NCI-H2171 (cell line): ENCODE results near the gene BEX1.
"Not testable (repeated sequence)": the region's sequence is repeated elsewhere in the genome, so short reads cannot be mapped to it uniquely, and the experiment has no call there.

ENCODE experiments used
- DNase-seq: peaks from one replicate; lab custom pipeline; 2025; lab: John Stamatoyannopoulos, UW

Gene BEX1

DNA sequence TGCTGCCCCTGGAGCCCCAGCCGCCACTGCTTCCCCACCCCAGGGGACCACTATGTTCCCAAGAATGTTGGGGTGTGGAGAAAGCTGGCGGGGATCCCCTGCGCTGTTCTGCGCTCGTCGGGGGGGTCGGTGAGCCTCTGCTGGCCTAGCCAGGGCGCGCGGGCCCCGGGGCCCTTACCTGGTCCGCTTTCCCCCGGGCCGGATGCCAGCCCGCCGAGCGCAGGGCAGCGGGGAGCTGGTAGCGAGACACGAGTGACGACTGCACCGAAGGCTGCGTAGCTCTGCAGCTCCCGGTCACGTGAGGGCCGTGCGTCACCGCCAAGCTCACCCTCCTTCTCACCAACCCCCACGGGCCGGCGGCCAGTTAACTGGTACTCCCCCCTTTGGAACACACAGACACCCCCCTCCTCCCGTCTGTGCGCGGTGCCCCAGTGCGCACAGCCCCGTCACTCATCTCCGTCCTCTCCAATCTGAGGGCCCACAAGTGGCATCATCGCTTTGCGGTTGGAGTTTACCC is at the start of gene BEX1:
TSS of gene BEX1 (minus strand) at position 254 of the 517 bp plus-strand sequence. CDS start 897 bp downstream, outside the sequence.
- DNase-seq = peak; percentile 84

DNA sequence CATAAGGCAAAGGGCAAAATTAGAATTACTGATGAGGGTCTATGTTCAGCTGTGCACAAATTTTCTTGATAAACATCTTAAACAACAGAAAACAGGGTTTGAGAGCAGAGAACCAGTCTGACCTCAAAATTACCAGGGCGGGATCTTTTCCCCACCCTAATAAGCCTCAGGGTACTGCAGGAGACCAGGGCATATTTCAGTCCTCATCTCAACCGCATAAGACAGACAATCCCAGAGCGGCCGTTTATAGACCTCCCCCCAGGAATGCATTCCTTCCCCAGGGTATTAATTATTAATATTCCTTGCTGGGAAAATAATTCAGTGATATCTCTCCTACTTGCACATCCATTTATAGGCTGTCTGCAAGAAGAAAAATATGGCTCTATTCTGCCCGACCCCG is 45.5 kb upstream of the BEX1 start:
- DNase-seq = not testable (repeated sequence)

DNA sequence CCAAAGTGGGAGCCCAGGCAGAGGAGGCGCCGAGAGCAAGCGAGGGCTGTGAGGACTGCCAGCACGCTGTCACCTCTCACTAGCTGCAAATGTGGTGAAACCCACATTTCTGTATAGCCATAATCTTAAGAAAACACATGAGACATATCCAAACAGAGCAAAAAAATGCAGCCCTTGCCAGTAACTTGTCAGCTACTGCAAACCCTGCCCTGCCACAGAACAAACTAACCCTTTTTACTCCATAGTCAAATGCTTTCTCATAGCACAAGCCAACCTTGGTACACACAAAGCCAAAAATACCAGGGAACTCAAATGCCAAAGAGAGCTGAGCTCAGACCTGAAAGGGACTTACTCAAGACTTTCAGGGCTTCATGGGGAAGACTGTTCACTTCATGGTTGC is 43.9 kb upstream of the BEX1 start:
- DNase-seq = no peak

DNA sequence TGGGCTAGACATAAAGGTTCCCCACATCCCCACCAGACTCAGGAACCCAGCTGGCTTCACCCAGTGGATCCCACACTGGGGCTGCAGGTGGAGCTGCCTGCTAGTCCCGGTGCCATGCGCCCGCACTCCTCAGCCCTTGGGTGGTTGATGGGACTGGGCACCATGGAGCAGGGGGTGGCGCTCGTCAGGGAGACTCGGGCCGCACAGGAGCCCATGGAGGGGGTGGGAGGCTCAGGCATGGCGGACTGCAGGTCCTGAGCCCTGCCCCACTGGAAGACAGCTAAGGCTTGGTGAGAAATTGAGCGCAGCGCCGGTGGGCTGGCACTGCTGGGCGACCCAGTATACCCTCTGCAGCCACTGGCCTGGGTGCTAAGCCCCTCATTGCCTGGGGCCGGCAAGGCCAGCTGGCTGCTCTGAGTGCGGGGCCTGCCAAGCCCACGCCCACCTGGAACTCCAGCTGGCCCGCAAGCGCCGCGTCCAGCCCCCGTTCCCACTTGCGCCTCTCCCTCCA is 43.3 kb upstream of the BEX1 start:
- DNase-seq = not testable (repeated sequence)

DNA sequence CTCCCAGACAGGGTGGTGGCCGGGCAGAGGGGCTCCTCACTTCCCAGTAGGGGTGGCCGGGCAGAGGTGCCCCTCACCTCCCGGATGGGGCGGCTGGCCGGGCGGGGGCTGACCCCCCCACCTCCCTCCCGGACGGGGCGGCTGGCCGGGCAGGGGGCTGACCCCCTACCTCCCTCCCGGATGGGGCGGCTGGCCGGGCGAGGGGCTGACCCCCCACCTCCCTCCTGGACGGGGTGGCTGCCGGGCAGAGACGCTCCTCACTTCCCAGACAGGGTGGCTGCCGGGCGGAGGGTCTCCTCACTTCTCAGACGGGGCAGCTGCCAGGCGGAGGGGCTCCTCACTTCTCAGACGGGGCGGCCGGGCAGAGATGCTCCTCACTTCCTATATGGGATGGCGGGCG is 40.4 kb upstream of the BEX1 start:
- DNase-seq = not testable (repeated sequence)

DNA sequence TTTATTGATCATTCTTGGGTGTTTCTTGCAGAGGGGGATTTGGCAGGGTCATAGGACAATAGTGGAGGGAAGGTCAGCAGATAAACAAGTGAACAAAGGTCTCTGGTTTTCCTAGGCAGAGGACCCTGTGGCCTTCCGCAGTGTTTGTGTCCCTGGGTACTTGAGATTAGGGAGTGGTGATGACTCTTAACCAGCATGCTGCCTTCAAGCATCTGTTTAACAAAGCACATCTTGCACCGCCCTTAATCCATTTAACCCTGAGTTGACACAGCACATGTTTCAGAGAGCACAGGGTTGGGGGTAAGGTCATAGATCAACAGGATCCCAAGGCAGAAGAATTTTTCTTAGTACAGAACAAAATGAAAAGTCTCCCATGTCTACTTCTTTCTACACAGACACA is 39.9 kb upstream of the BEX1 start:
- DNase-seq = not testable (repeated sequence)

DNA sequence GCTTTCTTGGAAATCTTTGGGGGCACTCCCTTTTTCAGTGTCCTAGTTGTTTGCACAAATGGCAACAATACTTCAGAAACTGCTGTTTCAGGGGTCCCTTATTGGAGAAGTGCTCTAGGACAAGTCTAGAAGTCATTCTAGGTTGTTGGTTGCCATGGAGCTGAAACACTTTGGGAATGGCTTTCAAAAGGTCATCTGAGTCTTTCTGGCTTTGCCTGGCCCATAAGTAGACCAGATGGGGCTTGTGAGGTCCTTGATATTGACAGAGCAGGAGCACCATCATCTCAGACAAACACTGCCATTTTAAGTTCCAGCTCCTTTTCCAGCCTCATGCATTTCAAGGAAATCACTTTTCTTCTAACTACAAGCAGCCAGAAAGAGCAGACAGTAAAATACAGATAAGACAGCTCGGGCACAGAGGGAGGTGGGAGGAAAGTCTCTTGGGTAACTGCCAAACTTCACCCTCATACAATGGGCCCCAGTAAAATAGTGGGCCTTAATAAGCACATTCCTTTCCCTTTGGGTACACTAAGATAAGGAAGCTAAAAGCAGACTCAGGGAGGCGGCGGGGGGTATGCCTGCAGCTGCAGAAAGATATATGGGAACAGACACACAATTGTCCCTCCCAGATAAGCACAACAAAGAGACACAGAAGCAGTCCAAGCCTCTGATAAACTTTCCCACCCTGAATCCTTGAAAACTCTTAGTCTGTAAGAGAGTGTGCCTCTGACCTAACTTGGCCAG is 37.5 kb upstream of the BEX1 start:
- no peak for DNase-seq

DNA sequence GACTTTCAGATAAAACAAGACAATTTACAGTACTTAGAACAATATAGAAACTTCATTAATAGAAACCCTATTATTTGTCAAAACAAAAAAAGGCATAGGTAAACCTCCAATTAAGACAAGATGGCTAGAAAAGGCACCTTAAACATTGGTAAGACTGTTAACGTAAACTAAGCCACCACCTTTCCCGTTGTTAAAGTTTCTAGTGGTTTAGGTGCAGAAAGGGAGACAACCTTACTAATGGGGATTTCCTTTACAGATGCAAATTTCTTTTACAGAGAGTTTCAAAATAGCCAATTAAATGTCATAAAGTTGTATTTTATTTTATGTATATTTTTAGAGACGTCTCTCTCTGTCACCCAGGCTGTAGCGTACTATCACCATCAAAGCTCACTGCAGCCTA is 36.5 kb upstream of the BEX1 start:
- no peak for DNase-seq

DNA sequence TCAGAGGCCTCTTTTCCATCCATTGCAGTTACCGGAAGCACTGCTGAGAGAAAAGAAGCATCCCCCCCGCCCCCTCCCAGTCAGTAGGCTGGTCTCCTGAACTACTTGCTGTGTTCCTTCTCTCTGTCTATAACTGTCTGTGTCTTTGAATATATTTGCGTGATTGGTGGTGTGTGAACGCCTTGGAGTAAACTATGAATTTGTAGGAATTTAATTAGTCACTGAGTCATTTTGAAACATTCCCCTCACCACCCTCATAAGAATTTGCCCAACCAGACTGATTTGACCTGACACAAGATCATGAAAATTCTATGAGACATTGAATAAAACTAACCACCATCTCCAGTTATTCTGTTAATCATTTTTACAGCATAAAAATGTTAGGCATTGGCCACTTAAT is 35.7 kb upstream of the BEX1 start:
- no peak for DNase-seq

DNA sequence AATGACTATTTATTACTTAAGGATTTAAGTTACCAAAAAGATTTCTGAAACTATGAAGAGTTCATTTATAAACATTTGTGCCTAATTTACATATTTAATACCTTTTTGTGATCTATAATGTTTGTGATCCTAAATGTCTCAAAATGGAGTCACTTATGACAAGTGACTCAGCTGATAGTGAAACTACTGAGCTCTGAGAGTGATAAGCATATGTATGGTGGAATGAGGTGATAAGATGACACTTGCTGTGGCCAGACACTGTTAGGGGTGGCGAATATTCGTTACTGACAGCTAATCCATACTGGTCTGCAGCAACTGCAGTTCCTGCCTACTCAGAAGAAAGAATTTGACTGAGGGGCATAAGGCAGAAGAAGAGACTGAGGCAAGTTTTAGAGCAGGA is 34.5 kb upstream of the BEX1 start:
- DNase-seq = no peak

DNA sequence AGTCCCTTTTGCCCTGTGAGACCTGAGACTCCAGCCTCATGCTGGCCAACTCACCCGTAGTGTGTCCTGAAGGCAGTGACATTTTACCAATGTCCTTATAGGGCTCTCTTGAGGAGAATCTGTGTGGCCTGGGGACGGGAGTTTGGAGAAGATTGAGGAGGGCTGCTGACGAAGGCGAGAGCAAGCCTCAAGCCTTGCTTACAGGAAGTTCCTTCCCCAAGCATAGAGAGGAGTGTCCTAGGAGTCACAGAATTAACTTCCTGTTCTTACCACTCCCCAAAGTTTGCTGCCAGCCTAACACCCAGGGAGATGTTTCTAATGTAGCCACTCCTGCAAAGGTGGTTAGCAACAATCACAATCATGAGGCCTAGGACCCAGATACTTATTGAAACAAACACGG is 29.0 kb upstream of the BEX1 start, which contains the start of gene NXF3:
TSS of gene NXF3 (minus strand) at position 202 of the 400 bp plus-strand sequence. CDS start at position 82, 120 bp downstream.
- DNase-seq = no peak

DNA sequence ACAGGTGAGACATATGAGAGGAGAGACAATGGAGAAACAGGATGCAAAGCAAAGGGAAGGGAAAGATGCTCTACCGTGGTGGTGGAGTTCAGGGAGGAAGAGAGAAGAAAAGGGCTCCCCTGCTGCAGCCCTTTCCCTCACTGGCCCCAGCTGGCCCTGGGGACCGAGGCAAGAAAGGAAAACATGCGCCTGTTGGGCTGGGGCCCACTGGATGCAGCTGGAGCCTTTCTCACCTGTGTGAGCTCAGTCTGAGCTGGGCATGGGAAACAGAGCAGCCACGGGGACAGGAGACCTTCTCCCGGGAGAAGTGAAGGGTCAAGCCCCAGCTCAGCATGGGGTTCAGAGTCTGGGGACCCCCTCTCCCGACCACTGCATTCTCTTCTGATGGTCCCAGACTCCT is 17.1 kb upstream of the BEX1 start:
- DNase-seq = no peak

DNA sequence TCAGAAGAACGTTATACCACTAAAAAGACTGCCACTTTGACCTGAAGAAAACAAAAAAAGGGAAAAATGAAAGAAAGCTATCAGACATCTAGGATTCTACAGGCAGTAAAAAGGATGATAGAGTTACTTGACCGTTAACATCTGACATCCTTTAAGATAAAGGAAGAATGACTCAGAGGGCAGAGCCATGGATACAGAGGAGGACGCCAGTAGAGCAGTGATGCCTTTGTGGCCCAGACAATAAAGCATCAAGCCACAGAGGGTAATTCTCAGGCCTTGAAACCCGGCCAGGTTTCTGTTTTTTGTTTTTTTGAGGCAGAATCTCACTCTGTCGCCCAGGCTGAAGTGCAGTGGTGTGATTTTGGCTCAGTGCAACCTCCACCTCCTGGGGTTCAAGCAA is 9.5 kb upstream of the BEX1 start:
- DNase-seq = no peak

DNA sequence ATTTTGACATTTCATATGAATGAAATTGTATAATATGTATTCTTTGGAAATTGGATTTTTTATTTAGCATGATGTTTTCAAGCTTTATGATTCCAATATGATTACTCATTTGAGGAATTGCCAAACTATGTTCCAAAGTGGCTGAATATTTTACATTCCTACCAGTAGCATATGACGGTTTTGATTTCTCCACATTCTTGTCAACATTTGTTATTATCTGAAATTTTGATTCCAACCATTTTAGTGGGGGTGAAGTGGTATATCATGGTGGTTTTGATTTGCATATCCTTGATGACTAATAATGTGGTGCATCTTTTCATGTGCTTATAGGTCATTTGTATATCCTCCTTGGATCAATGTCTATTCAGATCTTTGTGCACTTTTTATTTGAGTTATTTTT is 2.6 kb upstream of the BEX1 start:
- no peak for DNase-seq

DNA sequence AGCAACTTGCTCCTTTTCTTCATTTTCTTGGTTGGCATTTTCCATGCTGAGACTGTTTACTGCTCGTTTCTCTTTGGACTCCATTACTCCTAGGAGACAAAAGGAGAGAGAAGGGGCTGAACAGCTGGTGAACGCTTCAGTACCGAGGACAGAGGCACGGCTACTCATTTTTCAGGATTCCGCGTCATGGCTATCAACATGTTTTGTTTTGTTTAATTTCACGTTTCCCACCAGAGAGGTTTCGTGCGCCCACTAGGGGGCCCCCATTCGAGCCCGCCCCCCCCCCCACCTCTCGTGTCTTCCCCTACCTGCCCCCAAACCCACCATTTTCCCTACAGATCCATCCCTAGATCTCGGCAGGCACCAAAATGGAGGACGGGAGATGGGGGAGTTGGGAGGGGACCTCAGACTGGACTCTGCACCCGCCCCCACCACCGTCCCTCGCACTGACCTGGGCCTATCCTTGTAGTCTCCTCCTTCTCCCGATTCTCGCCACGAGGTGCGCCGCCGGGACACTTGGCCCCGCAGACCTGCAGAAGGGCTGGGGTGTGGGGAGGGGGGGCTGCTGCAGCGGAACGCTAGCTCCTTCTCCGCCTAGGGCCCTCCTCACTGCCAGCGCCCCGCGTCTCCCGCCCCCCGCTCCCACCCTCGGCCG is 653 bp downstream of the BEX1 start:
- peak; percentile 37 for DNase-seq

DNA sequence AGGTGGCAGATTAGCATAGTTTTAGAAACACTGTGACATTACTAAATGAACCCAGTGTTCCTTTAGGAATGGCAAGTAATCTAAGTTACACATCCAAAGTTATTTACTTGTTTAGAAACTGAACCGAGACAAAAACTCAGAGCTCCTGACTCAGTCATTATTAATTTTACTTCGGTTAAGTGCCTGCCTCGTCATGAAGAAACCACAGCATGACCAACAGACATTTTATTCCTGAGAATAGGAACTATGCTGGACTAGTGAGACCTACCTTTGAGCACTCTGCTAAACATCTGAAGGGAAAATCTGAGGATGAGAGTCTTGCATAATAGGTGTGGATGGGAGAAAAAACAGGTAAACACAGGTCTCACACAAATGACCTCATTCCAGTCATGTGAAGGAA is 2.5 kb downstream of the BEX1 start:
- DNase-seq = no peak

DNA sequence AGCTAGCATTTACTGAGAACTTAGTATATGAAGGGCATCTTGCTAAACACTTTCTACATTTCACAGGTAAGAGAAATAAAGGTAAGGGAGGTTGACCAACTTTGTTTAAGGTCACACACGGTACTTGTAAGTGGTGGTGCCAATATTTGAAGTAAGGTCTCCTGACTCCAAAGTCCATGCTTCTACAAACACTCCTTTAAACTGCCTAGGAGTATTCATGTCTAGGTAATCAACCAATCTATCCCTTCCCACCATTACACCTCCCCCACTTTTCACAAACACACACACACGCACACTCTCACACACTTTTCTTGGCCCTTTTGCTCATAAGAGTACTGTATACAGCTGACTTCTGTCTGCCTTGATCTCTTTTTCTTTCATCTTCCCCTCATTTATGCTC is 7.1 kb downstream of the BEX1 start:
- DNase-seq = no peak

DNA sequence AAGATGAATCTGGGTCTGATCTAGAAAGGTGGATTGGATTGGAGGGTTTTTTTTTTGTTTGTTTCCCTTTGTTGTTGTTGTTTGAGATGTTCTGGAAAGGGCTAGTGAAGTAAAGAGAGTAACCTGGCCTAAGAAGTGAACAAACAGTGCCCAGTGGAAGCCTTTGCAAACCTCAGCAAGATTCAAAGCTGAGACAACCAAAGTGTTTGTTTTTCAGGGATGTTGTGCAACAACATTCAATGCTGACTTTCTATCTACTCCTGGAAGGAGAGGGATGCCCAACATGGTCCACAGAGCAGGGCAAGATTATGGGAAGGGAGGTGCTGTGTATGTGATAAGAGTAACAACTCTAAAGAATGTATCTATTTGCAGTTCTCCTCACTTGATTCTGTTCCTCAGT is 11.3 kb downstream of the BEX1 start:
- no peak for DNase-seq

DNA sequence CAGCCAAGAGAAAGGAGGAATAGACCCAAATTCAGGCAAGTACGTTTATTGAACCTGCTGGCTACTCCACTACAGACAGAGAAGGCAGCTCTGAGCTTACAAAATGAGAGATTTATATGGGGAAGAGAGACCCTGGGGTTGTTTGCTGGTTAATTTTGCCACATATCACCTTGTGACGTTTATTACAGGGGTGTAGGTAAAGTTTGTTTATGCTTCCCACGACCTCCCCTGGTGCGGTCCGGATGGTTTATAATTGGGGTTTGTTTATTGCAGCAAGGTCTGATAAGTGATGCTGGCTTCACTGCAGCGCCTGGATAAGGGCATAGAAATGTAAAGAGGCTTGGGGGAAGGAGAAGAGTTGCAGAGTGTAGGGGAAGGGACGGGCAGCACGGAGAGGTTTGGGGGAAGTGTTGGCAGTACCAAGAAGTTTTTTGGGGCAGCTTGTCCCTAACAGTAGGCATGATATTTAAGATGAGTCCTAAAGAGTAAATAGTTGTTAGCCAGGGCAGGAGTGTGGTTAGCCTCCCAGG is 12.6 kb downstream of the BEX1 start:
- DNase-seq = no peak

DNA sequence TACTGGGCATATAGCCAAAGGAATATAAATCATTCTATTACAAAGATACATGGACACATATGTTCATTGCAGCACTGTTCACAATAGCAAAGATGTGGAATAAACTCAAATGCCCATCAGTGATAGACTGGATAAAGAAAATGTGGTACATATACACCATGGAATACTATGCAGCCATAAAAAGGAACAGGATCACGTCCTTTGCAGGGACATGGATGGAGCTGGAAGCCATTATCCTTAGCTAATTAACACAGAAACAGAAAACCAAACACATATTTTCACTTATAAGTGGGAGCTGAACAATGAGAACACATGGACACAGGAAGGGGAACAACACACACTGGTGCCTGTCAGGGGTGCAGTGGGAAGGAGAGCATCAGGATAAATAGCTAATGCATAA is 30.6 kb downstream of the BEX1 start:
- not testable (repeated sequence) for DNase-seq

DNA sequence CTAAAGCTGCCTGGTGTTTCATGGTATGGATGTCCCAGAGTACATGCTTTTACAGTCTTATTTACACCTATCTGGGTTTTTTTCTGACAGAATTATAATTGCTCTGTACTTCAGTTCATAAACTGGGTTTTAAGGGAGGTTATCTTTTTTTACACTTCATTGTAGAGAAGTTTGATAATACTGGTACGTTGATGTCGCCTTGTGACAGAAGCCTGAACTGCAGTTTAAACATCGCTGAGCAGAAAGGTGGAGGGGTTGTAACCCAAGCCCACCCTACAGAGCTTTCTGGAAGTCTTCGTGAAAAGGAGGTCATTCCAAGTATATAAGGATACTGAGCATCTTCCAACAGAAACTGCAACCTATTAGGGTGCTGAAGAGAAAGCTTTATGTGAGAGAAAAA is 46.4 kb downstream of the BEX1 start:
- no peak for DNase-seq

DNA sequence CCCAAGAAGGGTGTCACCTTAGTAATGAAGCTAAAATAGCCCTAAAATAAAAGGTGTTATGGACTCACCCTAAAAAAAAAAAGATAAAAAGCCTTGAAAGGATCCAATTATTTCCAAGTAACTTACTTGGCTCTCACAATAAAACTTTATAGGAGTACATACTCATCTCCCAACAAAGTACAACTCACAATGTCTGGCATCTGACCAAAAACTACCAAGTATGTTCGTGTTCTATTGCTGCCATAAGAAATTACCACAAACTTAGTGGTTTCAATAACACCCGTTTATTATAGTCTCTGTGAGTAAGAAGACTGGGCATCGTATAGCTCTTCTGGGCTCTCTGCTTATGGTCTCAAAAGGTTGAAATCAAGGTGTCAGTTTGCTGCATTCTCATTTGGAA is 51.0 kb downstream of the BEX1 start:
- no peak for DNase-seq
